ENCODE data around the gene DNAI2. TPM values are rescaled to one million over a fixed set of nuclear protein-coding genes. Genes with fewer than 3 reads are reported as not detected.

The DNAI2 gene
- total RNA-seq, 1 donor from 2014 or later: 0.32 TPM

DNA sequence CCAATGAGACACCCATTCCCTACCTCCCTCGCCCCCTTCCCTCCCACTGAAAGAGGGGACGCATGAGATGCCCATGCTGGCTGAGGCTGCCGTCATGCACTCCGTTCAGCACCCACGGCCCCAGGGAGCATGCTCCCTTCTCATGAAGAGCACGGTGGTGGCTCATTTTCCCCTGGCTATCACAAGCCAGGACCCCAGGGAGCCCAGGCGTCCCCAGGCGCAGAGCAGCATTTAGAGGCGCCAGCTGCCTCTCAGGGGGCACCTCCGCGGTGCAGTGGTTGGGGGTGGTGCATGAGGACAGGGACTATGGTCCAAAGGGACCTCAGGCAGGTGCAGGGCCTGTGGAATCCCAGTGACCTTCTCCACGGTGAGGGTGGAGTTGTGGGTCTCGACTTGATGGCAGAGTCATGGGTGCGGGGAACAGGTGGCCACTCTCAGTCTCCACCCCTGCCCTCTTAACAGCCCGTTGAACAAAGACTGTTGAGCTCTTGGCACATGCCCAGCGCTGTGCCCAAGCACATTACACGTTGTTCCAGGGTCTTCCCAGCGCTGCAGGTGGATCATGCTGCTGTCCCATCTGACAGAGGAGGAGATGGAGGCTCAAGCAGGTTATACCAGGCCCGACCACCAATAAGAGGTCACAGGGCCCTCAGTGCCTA lies 65.6 kb downstream of the DNAI2 start:
- DNase-seq (ENCODE audit: low spot score): no peak

DNA sequence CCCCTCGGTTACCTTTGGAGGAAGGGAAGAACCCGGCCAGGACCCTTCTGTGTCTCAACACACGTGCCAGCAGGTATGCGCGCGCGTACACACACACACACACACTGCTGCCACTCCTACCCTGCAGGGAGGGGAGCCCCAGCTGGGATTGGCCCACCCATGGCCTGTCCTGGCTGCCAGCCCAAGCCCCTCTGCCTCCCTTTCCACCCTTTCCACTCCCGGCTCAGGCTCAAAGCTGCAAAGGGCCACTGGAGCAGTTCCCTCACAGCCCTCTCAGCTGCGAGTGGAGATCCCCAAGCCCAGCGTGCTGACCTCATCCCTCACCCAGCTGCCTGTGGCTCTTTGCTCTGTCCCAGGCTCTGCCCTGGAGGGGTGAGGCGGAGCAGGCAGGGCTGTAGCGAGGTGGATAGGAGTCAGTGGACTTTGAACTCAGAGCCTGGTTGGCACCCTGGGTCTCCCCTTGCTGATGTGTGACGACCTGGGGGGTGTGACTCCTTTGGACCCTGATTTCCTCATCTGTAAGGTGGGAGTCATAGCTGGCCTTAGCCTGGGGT lies 66.5 kb downstream of the DNAI2 start:
- DNase-seq (ENCODE audit: low spot score): no peak

DNA sequence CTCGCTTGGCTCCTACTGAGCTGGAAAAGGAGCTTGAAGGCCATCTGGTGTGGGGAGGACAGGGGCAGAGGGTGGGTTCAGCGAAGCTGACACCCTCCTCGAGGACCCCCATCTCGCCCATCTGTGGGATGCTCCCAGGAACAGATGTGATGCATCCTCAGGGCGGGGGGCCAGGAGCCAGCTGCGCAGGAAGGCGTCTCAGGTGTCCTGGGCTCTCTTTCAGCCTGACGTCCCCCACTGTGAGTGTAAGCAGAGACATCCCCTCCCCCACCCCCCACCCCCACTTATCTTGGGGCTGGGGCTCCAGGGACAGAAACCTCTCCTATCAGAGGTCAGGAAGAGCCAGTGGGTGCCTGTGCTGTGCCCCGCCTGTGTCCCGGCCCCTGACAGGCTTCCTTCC lies 68.2 kb downstream of the DNAI2 start:
- no peak for DNase-seq (ENCODE audit: low spot score)

DNA sequence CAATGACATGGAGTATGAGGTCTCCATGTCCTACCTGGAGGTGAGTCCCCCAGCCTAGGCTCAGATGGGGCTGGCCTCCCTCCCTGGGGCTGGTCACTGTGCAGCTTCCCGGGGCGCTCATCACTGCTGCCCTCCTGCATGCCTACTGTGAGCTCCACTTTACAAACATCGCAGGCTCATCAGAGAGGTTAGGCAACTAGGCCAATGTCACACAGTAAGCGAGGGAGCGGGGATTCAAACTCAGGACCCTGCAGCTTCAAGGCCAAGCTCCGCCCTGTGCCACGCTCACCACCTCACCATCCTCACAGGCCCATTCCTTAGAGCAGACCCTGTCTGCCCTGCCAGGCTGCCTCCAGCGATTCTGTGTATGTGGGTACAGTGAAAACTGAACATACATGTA lies 69.1 kb downstream of the DNAI2 start:
- no peak for DNase-seq (ENCODE audit: low spot score)

DNA sequence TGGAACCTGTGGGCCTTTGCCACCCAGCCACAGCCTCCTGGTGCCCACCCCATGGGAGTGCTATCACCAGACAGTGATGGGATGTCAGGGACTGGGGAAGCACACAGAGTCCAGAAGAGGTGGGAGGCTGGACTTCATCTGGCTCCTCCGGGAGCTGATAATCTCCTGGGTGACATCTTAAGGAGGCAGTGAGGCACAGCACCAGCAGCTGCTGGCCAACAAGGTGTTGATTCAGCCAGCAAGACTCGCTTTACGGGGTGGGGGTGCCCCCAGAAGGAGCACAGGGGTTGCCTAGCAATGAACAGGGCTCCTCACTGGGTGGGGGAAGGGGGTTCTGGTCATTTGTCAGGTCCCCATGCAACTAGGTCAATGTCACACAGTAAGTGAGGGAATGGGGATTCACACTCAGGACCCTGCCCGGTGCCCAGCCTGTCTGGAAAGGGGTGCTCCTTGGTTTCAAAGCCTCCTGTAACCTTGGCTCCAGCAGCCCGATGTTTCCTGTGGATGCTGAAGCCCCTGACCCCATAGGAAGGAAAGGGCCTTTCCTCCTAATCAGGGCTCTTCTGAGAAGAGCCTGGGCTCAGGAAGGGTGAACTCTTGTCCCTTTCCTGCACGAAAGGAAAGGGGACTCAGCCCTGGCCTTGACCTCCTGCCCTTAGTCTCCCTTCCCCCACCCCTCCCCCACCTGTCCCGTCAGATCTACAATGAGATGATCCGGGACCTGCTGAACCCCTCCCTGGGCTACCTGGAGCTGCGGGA lies 69.7 kb downstream of the DNAI2 start:
- DNase-seq (ENCODE audit: low spot score): no peak

DNA sequence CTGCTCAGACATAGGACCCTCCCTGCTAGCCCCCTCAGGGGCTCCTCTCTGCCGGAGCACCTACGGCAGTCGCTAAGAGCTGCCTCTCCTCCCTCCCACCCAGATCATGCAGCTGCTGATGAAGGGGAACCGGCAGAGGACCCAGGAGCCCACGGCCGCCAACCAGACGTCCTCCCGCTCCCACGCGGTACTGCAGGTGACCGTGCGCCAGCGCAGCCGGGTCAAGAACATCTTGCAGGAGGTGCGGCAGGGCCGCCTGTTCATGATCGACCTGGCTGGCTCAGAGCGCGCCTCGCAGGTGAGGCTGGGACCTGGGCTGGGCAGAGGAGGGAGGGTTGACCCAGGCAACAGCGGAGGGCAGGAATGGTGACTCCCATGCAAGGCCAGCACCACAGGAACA lies 70.6 kb downstream of the DNAI2 start:
- no peak for DNase-seq (ENCODE audit: low spot score)

DNA sequence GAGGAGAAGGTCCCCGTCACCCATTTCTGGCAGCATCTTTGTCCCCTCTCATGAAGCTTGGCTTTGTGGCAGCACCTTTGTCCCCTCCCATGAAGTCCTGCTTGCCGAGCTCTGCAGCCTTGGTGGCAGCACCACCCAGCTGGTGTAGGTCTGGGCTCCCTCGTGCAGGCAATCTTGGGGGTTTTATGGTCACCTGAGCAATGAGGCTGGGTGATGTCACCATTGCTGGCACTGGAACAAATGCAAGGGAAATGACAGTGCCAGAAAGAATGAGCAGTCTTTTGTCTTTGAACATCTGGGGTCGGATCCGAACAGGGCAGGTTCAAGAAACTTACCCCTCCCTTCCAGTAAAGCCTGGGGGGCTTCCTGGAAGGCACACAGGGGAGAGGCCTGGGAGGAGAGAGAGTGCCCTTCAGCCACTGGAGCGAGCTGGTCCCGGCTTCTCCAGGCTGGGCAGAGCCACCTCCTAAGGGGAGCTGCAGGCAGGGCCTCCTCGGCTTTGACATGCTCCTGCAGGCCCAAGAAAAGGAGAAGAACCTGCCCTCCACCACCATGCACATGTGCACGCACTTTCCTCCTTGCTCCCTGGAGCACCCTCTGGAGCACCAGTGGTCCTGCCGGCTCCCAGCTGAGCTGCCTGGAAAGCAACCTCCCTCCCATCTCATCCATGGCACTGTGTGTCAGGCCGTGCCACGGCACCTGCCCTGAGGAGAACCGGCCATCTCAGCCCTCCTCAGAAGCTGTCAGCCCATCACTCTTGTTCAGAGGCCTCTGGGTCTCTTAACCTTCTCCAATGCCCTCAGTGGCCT lies 71.6 kb downstream of the DNAI2 start:
- no peak for DNase-seq (ENCODE audit: low spot score)

DNA sequence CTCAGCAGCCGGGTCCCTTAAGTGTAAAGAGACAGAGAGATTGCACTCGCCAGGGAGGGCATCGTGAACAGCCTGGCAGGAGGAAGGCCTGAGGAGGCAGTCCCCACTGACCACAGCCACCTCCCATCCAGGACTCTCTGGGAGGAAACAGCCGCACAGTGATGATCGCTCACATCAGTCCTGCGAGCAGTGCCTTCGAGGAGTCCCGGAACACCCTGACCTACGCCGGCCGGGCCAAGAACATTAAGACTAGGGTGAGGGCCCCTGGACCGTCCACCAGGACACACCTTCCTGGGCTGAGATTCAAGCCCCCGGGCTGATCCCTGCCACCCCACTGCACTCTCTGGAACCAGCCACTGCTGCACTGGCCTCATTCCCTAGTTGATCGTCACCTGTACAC lies 73.6 kb downstream of the DNAI2 start:
- DNase-seq (ENCODE audit: low spot score): no peak

DNA sequence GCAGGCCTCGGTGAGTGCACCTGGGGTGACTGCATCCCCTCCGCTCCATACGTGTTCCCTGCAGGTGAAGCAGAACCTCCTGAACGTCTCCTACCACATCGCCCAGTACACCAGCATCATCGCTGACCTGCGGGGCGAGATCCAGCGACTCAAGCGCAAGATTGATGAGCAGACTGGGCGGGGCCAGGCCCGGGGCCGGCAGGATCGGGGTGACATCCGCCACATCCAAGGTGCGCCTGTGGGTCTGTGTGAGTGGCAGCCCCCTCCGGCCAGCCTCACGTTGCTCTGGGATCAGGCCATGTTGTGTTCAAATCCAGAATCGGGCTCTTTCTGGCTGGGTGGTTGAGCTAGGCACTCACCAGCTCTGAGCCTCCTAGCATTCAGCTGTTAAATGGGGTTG lies 75.1 kb downstream of the DNAI2 start:
- no peak for DNase-seq (ENCODE audit: low spot score)

DNA sequence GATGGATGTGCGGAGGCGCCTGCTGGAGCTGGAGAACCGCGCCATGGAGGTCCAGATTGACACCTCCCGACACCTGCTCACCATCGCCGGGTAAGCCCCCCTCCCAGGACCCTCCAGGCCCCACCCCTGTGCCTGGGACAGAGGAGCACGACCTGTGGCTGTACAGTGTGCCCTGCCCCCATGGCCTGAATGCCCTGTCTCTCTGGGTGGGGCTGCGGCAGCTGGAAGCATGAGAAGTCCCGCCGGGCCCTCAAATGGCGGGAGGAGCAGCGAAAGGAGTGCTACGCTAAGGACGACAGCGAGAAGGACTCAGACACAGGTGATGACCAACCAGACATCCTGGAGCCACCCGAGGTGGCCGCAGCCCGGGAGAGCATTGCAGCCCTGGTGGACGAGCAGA lies 76.5 kb downstream of the DNAI2 start:
- DNase-seq (ENCODE audit: low spot score): no peak

DNA sequence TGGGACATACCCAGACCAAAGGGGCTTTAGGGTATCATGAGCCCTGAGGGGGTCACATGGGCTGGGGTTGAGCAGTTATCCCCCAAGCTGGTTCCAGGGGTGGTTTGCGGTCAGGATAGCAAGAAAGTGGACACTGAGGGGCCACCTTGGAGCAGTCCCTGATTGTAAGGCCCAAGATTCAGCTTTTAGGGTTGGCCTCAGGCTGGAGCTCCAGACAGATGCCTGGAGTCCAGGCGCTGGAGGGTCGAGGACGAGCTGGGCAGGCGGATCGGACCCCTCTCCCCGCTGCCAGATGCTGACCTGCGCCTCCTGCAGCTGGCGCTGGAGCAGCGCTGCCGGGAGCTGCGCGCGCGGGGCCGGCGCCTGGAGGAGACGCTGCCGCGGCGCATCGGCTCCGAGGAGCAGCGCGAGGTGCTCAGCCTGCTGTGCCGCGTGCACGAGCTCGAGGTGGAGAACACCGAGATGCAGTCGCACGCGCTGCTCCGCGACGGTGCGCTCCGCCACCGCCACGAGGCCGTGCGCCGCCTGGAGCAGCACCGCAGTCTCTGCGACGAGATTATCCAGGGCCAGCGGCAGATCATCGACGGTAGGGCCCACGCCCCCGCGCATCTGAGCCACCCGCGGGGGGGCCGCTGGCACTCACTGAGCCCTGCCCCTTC lies 77.6 kb downstream of the DNAI2 start:
- no peak for DNase-seq (ENCODE audit: low spot score)

DNA sequence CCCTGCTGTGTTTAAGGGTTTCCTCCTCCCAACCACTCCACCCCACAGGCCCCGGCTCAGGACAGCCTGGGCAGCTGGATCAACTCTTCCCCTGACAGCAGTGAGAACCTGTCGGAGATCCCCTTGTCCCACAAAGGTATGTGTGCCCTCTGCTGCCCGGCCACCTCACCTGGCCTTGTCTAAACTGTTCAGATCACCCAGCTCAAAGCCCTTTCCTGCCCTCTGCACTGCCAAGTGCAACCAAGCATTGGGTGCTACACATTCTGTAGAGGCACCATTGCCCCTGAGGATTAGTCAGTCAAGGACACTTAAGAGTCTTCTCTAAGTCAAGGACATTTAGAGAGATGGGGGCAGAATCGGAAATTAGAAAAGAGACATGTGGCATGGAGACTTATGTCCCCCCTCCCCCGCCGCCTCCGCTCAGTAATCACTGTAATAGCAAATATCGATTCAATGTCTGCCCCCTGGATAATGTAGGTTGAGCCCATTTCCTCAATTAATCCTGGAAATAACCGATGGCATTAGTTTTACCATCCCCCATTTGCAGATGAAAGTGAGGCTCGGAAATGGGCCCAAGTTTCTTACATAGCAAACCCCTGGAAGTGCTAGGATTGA lies 79.5 kb downstream of the DNAI2 start:
- no peak for DNase-seq (ENCODE audit: low spot score)

DNA sequence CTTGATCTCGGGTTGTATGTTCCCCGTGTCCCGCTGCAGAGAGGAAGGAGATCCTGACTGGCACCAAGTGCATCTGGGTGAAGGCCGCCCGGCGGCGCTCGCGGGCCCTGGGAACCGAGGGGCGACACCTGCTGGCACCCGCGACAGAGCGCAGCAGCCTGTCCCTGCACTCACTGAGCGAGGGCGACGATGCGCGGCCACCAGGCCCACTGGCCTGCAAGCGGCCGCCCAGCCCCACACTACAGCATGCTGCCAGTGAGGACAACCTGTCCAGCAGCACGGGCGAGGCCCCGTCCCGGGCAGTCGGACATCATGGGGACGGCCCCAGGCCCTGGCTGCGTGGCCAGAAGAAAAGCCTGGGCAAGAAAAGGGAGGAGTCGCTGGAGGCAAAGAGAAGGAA lies 80.1 kb downstream of the DNAI2 start:
- no peak for DNase-seq (ENCODE audit: low spot score)

DNA sequence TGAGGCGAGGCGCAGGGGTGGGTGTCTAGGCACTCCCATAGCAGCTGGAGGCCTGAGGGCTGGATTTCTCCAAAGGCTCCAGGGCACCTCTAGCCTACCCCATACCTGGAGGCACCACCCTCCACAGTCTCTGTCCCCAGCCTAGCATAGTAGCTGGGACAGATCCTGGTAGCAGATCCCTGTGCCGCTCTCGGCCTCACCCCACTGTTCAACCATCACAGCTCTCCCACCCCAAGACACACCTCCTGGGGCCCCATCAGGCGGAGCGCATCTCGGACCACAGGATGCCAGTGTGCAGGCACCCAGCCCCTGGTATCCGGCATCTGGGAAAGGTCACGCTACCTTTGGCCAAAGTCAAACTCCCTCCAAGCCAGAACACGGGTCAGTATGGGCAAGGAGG lies 80.5 kb downstream of the DNAI2 start:
- DNase-seq (ENCODE audit: low spot score): no peak

DNA sequence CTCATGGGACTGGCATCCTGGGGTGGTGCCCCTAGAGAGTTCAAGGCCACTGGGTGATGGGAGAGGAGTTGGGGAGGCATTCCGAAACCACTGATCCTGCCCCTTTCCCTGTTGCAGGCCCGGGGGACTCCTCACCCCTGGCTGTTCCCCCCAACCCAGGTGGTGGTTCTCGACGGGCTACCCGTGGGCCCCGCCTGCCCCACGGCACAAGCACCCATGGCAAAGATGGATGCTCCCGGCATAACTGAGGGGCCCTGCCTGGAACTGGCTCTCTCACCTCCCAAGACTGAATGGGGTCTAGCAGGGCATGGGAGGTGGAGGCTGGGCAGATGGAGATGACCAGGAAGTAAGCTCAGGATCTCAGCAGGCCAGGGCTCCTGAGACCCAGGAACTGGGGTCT lies 81.0 kb downstream of the DNAI2 start:
- no peak for DNase-seq (ENCODE audit: low spot score)

DNA sequence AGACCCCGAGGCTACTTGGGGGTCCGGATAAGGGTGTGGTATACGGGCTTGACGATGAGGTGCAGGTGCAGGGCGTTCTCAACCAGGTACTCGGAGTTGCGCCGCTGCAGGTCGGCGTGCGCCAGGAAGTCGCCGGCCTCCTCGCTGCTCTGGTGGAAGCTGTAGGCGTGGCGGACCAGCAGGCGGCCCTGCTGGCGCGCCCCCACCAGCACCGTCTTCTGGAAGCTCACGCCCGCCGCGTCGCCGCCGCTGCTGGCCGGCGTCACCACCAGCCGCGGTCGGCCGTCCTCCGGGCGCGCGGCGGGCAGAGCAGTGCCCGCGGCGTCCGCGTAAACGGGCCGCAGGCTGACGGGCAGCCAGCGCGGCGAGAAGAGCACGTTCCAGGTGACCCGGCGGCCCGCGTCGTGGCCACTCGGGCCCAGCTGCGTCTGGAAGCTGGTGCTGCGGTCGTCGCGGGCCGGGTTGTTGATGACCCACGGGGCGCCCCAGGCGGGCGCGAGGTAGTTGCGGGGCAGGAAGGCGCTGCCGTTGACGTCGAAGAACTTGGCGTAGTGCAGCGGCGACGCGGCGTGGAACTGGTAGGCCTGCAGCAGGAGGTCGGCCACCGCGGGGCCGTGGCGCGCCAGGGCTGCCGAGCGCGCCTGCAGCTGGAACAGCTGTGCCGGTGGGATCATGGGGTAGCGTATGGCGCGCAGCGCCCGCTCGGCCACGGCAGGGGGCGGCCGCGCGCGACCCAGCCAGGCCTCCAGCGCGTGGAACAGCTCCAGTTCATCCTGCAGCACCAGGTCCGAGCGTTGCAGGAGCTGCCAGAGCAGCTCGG lies 82.8 kb downstream of the DNAI2 start:
- DNase-seq (ENCODE audit: low spot score): no peak

DNA sequence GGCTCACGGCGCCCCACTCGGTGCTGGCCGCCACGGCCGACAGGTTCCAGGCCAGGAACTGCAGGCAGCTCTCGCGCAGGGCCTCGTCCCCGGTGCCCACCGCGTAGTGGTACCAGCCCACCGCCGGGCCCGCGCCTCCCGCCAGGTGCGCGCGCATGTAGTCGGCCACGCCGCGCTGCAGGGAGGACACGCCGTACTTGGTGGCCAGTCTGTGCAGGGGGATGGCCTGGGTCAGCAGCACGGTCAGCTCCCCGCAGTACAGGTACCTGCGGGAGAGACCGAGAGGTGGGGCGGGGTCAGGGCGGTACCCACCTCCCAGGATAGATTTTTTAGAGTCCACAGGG lies 83.4 kb downstream of the DNAI2 start:
- no peak for DNase-seq (ENCODE audit: low spot score)

DNA sequence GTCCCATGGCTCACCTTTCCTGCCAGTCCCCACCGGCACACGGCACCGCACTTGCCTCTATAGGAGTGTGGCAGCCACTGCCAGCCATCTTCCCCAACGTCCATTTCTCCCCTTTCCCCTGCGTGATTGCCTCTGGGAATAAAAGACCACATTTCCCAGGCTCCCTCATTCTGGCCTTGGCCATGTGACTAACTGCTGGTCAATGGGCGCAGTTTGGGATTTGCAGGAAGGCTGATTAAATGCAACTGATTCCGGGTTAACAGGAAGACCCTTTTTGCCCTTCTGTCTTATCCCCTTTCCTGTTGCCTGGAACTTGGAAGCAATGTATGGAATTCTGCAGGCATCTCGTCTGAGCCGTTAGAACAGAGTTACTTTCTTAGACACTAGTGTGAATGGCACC lies 84.7 kb downstream of the DNAI2 start:
- no peak for DNase-seq (ENCODE audit: low spot score)

DNA sequence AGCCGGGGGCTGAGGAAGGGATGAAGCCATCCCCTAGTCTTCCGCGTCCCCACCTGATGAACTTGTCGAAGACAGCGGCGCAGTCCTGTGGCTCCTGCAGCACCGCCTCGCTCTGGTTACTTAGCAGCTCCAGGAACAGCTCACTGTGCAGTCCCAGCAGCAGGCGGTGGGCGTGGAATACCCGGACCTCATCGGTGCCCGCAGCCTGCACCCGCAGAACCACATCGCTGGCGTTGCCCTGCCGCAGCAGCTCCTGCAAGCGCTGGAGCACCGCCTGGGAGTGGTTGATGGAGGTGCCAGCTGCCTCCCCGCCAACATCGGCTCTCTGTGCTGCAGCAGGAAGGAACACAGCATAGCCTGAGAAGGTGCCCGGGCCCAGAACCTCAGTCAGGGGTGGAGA lies 85.9 kb downstream of the DNAI2 start:
- no peak for DNase-seq (ENCODE audit: low spot score)

DNA sequence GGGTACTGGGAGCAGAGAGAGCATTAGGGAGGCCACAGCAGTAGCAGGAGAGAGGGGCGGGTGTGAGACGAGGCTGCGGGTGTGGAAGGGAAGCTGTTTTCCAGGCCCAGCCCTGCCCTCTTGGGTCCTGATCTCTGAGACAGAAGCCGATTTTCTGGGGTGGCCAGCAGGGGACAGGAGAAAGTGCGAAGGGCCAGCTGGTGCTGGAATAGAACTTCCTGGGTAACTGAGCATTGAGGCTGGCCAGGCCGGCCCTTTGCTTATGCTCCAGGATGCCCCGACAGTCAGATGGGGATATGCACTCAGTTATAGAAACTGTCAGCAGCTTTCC lies 86.8 kb downstream of the DNAI2 start:
- no peak for DNase-seq (ENCODE audit: low spot score)
